AG09319 (cell line): ENCODE measurements around the gene COL4A2.

ENCODE experiments used
- DNase-seq: peaks from one replicate; pipeline ENCODE4 v3.0.0-alpha.2; 2010; ENCODE audit warnings: low read depth; ENCODE audit errors: extremely low read depth
- CTCF ChIP-seq: IDR thresholded peaks from 2 replicates; pipeline ENCODE4 v1.5.1; 2011; ENCODE audit warnings: low read depth, mild to moderate bottlenecking, inconsistent platforms, low read length, moderate library complexity

COL4A2 gene

GRCh38 chr13:110352735-110353134, 45.7 kb downstream of the COL4A2 start:
- peak; percentile 5 for TF ChIP-seq CTCF
- no peak for DNase-seq

DNA sequence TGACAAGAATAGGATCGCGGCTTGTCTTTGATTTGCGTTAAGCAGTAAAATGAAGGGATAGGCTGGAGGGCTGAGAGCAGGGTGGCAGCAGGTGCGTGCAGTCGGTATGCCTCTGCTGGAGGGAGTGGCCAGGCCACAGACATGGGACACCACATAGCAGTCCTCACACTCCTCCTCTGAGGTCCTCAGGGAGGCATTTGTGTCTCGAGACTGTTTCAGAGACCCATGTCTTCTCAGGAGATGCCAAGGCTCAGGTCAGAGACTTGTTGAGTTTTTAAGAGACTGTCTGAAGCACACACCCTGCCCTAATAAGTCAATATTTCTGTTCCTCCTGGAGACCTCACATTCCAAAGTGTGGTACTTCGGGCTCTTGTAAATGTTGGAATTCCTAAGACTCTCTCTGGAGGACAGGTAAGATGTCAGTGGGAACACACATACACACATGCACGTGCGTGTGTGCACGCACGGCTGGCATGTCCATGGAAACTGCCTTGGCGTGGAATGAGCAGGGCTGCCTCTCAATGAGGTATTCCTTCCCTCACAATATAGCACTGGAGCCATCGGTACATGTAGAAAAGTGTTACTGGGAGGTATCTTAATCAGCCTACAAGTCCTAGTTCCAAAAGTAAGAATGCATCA, 46.4 kb downstream of the COL4A2 start:
- DNase-seq: no peak

DNA sequence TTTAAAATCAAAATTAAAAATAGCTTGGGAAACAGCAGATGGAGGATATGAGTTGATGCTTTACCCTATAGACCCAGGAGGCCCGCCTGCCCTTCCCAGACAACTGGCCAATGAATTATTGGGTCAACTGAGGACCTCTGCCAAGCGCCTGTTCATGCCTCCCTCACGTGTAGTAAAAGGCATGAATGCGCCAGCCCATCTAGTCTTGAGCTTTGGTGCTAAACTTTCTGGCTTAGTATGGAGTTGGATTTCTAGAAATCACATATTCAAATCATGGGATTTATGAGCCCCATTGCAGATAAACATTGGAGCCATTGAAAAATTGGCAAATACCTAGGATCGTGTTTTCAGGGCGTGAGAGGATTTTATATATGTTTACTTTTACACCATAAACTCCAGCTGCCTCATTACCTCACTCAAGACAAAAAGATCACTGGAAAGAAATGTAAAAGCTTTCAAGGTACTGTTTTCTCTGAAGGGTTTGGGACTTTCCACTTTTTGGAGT, 47.1 kb downstream of the COL4A2 start:
- no peak for TF ChIP-seq CTCF

More for the DNA sequence above, 46.4 kb downstream of the COL4A2 start:
- no peak for TF ChIP-seq CTCF

GRCh38 chr13:110354715-110355473, 47.8 kb downstream of the COL4A2 start:
- no peak for DNase-seq
- no peak for TF ChIP-seq CTCF

More for the DNA sequence above, 47.1 kb downstream of the COL4A2 start:
- no peak for DNase-seq

DNA sequence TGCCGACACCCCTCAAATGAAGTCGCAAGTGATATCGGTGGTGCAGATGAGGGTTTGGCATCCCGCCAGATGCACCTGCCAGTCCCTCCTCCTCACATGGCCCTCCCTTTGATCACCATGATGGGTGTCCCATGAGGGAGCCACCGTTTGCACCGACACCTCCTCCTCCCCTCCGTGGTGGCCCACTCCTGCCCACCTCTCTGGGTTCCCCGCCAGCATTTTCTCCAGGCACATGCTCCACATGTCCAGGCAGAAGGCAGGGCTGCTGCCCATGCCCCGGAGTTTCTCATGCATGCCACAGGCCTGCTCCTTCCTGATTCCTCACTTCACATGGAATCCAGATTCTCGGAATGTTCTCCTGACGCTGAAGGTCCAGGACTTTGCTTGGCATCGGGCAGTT, 49.3 kb downstream of the COL4A2 start:
- TF ChIP-seq CTCF: no peak
- DNase-seq: no peak

DNA sequence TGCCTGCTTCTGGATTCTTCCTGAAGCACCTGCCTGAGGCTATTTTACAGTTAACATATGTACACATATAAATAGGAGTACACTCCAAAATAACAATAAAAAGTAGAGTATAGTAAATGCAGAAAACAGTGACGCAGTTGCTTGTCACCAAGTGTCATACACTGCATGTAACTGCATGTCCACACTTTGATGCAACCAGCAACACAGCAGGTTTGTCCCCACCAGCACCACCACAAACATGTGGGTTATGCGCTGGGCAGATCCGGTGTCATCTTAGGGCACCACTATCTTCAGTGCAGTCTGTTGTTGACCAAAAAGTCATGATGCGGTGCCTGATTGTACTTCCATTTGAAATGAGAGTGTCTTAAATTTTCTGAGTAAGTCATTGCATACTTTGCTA, 51.3 kb downstream of the COL4A2 start:
- DNase-seq: no peak
- no peak for TF ChIP-seq CTCF

DNA sequence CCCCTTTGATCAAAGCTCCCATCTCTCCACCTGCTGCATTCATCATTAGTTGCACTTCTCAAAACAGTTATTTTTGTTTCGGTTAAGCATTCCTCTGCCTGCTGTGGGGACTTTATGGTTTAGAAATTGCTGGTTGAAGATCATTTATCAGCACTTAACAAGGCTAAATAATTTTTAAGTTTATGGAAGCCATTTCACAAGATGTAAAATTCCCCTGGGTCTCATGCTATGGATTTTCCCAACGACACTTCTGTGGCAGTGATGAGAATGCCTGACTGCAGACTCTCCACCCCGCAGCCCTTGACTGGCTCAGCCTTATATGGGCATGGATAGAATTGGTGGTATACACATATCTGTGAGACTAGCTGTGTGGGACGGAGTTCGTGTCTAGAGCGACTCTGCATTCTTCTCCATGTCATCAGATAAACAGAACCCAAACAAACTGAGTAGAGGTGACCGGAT, 52.8 kb downstream of the COL4A2 start:
- DNase-seq: no peak
- no peak for TF ChIP-seq CTCF
